ENCODE results near the gene ZNF76.

ZNF76 gene

DNA sequence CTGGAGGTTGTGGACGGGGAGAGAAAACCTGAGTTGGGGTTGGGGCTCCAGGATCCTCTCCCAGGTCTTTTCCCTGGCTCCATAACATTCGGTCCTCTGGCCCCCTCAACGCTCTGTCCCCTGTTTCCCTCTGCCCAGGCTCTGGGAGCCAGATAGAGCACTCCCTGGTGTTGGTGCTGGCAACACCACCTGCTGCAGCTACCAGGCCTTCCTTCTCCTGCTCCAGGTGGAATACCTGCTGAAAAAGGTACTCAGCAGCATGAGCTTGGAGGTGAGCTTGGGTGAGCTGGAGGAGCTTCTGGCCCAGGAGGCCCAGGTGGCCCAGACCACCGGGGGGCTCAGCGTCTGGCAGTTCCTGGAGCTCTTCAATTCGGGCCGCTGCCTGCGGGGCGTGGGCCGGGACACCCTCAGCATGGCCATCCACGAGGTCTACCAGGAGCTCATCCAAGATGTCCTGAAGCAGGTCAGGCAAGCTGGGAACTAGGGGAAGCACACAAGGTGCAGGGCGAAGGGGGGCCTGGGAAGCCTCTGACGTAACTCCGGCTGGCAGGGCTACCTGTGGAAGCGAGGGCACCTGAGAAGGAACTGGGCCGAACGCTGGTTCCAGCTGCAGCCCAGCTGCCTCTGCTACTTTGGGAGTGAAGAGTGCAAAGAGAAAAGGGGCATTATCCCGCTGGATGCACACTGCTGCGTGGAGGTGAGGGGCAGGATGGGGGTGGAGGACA, 52.7 kb downstream of the ZNF76 start:
- H2AFZ ChIP-seq (ENCODE audit: low read depth, low read length, severe bottlenecking) = no peak overlapping the region
- H3K27ac ChIP-seq (ENCODE audit: low read depth, low read length) = peak overlapping the region; percentile 55
- H4K20me1 ChIP-seq (ENCODE audit: low read depth, low read length) = no peaks in the 10 kb centered on the region
- H3K9me3 ChIP-seq (ENCODE audit: insufficient read depth, low read length) = no peaks in the 10 kb centered on the region
- H3K36me3 ChIP-seq (ENCODE audit: low read length) = no peaks in the 10 kb centered on the region; the same call in 1 of the 2 replicates
- H3K79me2 ChIP-seq (ENCODE audit: insufficient read depth, low read length) = no peaks in the 10 kb centered on the region
- TF ChIP-seq EZH2phosphoT487 (conservative IDR thresholded peaks at IDR 0.05; ENCODE audit: low read length) = no peak
- TF ChIP-seq, protein P1, sequence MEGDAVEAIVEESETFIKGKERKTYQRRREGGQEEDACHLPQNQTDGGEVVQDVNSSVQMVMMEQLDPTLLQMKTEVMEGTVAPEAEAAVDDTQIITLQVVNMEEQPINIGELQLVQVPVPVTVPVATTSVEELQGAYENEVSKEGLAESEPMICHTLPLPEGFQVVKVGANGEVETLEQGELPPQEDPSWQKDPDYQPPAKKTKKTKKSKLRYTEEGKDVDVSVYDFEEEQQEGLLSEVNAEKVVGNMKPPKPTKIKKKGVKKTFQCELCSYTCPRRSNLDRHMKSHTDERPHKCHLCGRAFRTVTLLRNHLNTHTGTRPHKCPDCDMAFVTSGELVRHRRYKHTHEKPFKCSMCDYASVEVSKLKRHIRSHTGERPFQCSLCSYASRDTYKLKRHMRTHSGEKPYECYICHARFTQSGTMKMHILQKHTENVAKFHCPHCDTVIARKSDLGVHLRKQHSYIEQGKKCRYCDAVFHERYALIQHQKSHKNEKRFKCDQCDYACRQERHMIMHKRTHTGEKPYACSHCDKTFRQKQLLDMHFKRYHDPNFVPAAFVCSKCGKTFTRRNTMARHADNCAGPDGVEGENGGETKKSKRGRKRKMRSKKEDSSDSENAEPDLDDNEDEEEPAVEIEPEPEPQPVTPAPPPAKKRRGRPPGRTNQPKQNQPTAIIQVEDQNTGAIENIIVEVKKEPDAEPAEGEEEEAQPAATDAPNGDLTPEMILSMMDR (IDR thresholded peaks at IDR 0.05; ENCODE audit: insufficient read depth, low read length, poor library complexity, severe bottlenecking) = no peak
- H3K27me3 ChIP-seq (ENCODE audit: low read length) = no peaks in the 10 kb centered on the region
- H3K4me2 ChIP-seq (ENCODE audit: low read depth, low read length, poor library complexity, severe bottlenecking) = no peak overlapping the region
- no peaks in the 10 kb centered on the region for H3K9me2 ChIP-seq (replicated peaks; ENCODE audit: insufficient read depth, low read length)
- peaks cover 20% of the 10 kb centered on the region for H3F3A ChIP-seq (ENCODE audit: insufficient read depth)
- H3K4me3 ChIP-seq (ENCODE audit: insufficient read depth, low read length, poor library complexity, severe bottlenecking) = no peak overlapping the region
- peak overlapping the region; percentile 37; the same call in 1 of the 2 replicates for H3K9ac ChIP-seq (ENCODE audit: low read length)

DNA sequence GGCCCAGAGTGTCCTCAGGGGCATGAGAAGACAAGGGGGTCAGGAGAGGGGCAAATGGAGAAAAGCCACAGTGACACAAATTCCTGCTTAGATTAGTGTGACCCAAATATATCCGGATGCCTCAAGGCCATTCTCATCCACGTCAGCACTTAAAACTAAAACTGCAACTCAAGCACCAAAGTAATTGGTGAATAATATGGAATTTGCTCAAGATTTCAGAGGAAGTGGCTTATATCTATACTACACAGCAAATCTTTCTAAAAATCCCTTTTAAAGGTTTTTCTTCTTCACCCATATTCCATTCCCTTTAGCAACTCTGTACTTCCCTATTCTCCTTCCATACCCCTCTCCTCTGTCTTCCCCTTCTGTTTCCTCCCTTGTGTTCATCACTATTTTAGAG, 53.3 kb downstream of the ZNF76 start:
- Histone ChIP-seq H3K36me3 (ENCODE audit: low read length) (no peaks in the 10 kb centered on the region; the same call in 1 of the 2 replicates), H4K20me1 (ENCODE audit: low read depth, low read length) (no peaks in the 10 kb centered on the region), H3K79me2 (ENCODE audit: insufficient read depth, low read length) (no peaks in the 10 kb centered on the region), H3K9me3 (ENCODE audit: insufficient read depth, low read length) (no peaks in the 10 kb centered on the region), H3F3A (ENCODE audit: insufficient read depth) (peaks cover 19% of the 10 kb centered on the region), H3K4me3 (ENCODE audit: insufficient read depth, low read length, poor library complexity, severe bottlenecking) (no peak overlapping the region), H3K9ac (ENCODE audit: low read length) (no peak overlapping the region), H3K9me2 (replicated peaks; ENCODE audit: insufficient read depth, low read length) (no peaks in the 10 kb centered on the region), H3K27ac (ENCODE audit: low read depth, low read length) (peak overlapping the region; percentile 16; the same call in 1 of the 2 replicates), H3K4me2 (ENCODE audit: low read depth, low read length, poor library complexity, severe bottlenecking) (no peak overlapping the region), H2AFZ (ENCODE audit: low read depth, low read length, severe bottlenecking) (no peak overlapping the region), H3K27me3 (ENCODE audit: low read length) (no peaks in the 10 kb centered on the region)
- TF ChIP-seq EZH2phosphoT487 (conservative IDR thresholded peaks at IDR 0.05; ENCODE audit: low read length) = no peak
- TF ChIP-seq, protein P1 (IDR thresholded peaks at IDR 0.05; ENCODE audit: insufficient read depth, low read length, poor library complexity, severe bottlenecking) = no peak

DNA sequence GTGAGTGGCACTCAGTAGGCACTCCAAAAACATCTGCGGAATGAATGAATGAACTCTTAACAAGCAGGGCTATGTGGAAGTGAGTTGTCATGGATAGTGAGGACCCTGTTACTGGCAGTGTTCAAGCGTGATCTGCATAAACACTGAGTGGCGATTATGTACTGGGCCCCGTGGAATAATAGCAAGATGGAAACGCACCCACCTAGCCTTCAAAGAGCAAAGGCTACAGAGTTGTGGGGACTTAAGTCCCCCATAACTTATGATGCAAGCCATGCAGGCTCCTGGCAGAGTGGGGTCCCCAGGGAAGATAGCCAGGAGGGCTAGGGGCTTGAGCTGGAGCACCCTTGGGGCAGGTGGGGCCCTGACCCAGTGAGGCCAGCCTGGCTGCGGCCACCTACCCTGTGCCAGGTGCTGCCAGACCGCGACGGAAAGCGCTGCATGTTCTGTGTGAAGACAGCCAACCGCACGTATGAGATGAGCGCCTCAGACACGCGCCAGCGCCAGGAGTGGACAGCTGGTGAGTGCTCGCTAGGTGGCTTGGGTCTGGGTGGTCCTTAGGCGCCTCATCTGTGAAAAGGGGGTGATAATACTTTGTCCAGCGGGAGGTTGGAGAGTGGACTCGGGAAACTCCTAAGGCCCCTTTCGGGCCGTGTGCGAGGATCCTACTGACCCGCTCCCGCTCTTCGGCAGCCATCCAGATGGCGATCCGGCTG, 58.1 kb downstream of the ZNF76 start:
- TF ChIP-seq, protein P1 (IDR thresholded peaks at IDR 0.05; ENCODE audit: insufficient read depth, low read length, poor library complexity, severe bottlenecking) = no peak
- no peak overlapping the region for H3K9ac ChIP-seq (ENCODE audit: low read length)
- no peak overlapping the region for H3K4me3 ChIP-seq (ENCODE audit: insufficient read depth, low read length, poor library complexity, severe bottlenecking)

More for the DNA sequence above, 58.1 kb downstream of the ZNF76 start:
- Histone ChIP-seq H3K79me2 (ENCODE audit: insufficient read depth, low read length) (no peaks in the 10 kb centered on the region), H3K27me3 (ENCODE audit: low read length) (no peaks in the 10 kb centered on the region), H4K20me1 (ENCODE audit: low read depth, low read length) (no peaks in the 10 kb centered on the region), H3K36me3 (ENCODE audit: low read length) (no peaks in the 10 kb centered on the region; the same call in 1 of the 2 replicates), H2AFZ (ENCODE audit: low read depth, low read length, severe bottlenecking) (no peak overlapping the region), H3K9me3 (ENCODE audit: insufficient read depth, low read length) (no peaks in the 10 kb centered on the region), H3K27ac (ENCODE audit: low read depth, low read length) (no peak overlapping the region), H3K4me2 (ENCODE audit: low read depth, low read length, poor library complexity, severe bottlenecking) (no peak overlapping the region), H3K9me2 (replicated peaks; ENCODE audit: insufficient read depth, low read length) (no peaks in the 10 kb centered on the region), H3F3A (ENCODE audit: insufficient read depth) (peaks cover 14% of the 10 kb centered on the region; the same call in 1 of the 2 replicates)
